ENCODE measurements around the gene MTNR1A.

- TF ChIP-seq EZH2 (IDR thresholded peaks at IDR 0.05; ENCODE audit: borderline replicate concordance, low read depth, low read length, severe bottlenecking), result no peak
- TF ChIP-seq CTCF (IDR thresholded peaks at IDR 0.05; ENCODE audit: extremely low read depth in 1 of 2, insufficient read depth in 1 of 2, low read depth in 1 of 2, low read length in 2 of 2), result peak; percentile 66 to 72
- TF ChIP-seq POLR2A (IDR thresholded peaks at IDR 0.05; ENCODE audit: low read depth, low read length), result no peak
- no peak for TF ChIP-seq GATA2 (IDR thresholded peaks at IDR 0.05; ENCODE audit: insufficient read depth, insufficient read length, low read depth, low read length)
- no peak for TF ChIP-seq JUN (IDR thresholded peaks at IDR 0.05; ENCODE audit: borderline replicate concordance, insufficient read depth, insufficient read length, low read depth)
- no peak for TF ChIP-seq POLR2AphosphoS5 (IDR thresholded peaks at IDR 0.05; ENCODE audit: insufficient read depth, low read depth, low read length)
- no peak for TF ChIP-seq MAX (IDR thresholded peaks at IDR 0.05; ENCODE audit: insufficient read depth, insufficient read length)
These were observed 32.1 kb upstream of the MTNR1A start for GRCh38 chr4:186587416-186588018.

Measured in endothelial cell of umbilical vein (primary cell).